Eye (tissue), 1 donor: Measurements from ENCODE around the gene UTF1.

Experiments
- DNase-seq: peaks from one replicate; pipeline ENCODE4 v3.0.0-alpha.2; 2015

UTF1 gene

DNA sequence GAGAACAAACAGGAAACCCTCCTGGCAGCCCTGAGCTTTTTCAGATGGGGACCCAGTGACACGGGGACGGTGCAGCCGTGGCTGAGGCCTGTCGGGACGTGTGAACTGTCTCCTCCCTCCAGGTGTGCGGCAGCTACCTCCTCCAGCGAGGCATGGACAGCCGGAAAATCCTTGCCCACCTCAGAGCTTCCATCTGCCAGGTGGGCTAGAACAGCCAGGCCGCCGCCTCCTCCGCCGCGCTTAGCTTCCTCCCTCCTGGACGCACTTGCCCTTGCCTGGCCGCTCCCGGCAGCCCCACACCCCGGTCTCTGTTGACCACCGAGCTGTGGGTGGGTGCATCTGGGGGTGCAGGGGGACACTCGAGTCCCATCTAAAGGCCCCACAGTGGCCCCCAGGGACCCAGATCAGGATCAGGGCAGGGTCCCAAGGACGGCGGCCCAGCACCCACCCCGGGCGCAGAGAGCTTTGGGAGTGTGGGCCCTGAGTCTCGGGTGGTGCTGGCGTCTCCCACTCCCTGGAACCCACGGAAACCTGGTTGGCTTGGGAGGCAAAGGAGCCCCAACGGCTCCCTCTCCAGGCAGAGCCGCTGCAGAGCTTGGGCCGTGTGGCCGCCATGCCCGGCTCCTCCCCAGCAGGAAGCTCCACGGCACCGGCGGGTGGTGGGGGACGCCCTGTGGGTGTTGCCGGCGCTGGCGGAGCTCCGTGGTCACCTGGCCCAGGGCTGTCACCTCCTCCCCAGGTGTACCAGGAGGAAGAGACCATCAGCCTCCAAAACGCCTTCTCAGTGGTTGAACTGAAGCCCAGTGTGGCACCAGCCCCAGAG, 32.9 kb upstream of the UTF1 start:
- no peak for DNase-seq

DNA sequence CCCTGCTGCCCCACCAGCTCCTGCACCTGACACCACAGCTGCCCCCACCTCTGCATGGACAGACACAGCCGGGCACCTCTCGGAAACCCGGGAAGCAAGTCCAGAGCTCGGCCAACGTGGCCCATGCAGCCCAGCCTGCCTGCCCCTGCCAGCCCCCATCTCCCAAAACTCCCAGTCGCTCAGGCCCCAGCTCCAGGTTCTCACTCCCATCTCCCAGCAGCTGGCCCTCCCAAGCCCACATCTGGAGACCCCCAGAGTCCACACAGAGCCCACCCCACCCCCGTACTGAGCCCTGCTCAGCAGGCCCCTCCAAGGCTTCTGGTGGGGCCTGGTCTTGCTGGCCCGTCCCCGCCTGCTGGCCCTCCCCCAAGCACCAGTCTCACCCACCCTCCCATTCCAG, 32.2 kb upstream of the UTF1 start:
- DNase-seq: no peak

DNA sequence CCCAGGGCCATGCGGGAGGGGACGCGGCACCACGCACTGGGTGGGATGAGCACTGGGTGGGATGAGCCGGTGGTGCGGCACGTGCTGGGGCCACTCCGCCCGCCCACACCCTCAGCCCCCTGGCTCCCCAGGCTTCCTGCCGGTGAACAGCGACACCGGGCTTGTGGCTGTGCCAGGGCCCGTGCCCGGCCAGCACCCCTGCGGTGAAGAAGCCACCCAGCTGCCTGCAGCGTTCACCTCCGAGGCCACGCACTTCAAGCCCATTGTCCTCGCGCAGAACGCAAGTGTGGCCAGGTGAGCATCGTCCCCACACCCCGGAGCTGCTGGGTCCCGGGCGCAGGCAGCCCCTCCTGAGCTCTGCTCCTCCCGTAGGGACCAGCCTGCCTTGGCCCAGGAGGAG, 31.8 kb upstream of the UTF1 start:
- DNase-seq: no peak

DNA sequence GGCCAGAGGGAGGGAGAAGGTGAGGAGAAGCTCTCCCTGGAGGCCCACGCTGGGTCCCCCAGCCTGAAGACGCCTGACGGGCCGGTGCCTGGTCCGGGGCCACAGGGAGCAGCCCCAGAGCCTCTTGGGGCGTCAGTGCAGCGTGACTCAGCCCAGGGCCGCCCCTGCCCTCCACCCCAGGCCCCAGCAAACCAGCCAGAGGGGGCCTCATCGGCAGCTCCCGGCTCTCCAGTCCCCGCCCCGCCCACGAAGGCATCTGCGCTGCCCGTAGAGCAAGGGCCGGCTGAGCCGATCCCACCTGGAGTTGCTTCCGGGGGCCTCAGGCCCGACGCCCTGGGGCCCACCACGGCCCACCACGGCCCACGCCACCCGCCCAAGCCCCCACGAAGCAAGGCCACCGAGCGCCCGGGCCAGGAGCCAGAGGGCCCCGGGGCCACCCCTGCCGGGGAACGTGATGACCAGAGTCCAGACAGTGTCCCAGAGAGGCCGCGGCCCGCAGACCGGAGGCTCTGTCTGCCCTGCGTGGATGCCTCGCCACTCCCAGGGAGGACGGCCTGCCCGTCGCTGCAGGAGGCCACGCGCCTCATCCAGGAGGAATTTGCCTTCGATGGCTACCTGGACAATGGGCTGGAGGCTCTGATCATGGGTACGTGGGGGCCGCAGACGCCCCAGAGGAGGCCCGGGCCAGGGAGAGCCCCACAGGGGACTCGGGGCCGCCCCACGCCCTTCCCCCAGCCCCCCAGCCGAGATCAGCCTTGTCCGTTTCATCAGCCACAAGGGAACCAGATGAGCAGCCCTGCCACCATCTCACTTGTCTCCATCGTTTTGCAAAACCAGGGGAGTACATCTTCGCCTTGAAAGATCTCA, 31.2 kb upstream of the UTF1 start:
- DNase-seq: no peak

DNA sequence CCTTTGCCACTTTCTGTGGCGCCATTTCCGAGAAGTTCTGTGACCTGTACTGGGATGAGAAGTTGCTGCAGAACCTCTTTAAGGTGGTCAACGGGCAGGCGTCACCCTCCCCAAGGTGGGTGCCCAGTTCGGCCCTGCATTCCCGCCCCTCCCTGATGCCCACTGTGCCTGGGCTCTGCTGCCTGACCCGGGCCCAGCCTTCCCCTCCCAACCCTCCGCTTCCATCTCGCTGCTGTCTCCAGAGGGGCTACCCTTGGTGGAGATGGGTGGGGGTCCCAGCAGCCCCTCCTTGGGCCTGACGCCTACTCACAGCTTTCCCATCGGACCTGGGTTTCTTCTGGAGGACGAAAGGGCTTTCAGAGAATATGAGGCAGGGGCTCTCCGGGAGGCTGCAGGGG, 30.5 kb upstream of the UTF1 start:
- no peak for DNase-seq

DNA sequence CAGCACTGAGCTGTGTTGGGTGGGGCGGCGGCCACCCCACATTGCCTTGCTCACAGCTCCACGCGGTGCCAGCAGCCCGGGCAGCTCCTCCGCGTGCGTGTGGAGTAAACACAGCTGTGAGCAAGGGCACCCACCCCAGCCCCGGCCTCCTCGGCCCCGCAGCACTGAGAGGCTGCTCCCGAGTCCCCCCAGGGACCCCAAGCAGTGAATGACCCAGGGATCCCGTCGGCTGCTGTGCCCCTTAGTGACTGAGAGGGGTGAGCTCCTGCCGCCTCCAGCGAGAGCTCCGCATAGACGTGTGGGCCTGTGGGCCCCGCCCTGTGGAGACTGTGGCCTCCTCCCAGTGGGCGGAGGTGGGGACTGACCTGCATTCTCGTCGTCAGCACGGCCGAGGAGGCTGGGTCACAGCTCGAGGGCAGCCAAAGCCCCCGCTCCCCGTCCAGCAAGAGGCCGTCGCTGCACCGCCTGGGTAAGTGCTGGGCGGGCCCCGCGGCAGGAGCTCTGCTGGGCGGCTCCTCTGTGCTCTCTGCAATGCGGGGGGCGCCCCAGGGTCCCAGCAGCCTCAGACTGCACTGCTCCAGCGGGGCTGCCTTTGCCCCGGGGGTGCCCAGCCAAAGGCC, 29.9 kb upstream of the UTF1 start:
- DNase-seq: no peak

DNA sequence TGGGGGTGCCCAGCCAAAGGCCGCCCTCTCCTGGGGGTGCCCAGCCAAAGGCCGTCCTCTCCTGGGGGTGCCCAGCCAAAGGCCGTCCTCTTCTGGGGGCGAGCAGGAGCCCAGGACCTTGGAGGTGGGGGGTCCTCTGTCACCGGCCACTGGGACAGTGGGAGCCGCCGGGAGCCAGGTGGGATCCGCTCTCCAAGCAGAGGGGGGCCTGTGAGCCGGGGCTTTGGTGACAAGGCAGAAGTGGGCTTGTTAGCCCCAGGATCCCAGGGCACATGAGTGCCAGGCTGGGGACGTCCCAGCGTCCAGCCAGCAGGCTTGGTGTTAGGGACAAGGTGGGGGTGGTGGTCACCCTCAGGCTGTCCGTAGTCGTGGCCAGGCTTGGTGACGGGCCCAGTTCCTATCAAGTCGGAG, 29.4 kb upstream of the UTF1 start:
- DNase-seq: no peak

DNA sequence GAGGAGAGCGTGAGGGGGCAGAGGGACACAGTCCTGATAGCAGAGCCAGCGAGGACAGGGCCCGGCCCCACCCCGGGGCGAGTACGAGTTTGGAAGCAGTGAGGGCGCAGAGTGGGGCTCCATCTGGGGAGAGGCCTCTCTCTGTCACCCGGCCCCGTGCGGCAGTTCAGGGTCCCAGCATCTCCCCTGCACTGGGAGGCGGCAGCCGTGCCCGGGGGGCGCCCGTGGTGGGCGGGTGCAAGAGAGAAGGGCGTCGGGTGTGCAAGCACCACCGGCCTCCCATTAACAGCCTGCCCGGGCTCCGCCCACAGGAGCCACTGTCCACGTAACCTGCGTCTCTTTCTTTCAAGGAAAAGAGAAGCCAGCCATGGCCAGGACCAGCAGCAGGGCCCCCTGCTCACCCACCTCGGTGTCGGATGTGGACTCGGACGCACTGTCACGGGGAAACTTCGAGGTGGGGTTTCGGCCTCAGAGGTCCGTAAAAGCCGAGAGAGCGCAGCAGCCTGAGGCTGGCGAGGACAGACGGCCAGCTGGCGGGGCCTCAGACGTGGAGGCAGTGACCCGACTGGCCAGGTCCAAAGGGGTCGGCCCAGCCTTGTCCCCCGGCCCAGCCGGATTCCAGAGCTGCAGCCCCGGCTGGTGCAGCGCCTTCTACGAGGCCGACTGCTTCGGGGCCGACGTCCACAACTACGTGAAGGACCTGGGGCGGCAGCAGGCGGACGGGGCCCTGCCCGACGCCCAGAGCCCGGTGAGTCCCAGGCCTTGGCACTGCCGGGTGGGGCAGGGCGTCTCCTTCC, 28.7 kb upstream of the UTF1 start:
- DNase-seq: no peak

DNA sequence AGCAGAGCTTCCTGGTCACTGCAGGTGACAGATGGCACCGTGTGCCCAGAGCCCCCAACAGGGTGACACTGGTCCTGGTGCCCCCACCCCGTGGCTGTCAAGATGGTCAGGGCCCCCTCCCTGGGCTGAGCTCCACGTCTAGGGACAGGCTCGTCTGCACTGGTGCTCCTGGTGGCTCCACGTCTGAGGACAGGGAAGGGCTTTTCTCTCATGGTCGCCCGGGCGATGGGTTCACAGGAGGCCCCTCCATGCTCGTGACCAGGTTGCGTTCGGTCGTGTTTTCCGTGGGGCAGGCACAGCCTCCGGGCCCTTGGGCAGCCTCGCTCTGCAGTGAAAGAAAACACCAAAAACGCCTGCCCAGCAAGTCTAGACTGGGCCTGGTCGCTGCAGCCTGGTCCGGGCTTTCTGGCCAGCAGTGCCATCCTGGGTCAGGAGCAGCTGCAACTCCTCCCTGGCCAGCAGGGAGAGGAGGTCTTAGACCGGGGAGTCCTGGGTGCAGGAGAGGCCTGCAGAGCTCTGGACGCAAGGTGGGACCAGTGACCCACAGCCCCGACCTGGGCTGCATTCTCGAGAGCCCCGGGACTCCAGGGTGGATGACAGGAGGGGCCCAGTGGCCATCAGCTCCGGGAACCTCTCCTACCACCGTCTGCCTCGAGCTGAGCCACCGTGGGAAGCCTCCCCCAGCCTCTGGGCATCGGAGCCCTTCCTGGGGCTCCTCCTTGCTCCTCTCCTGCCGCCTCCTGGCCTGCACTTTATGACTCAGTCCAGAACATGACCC, 27.9 kb upstream of the UTF1 start:
- no peak for DNase-seq

DNA sequence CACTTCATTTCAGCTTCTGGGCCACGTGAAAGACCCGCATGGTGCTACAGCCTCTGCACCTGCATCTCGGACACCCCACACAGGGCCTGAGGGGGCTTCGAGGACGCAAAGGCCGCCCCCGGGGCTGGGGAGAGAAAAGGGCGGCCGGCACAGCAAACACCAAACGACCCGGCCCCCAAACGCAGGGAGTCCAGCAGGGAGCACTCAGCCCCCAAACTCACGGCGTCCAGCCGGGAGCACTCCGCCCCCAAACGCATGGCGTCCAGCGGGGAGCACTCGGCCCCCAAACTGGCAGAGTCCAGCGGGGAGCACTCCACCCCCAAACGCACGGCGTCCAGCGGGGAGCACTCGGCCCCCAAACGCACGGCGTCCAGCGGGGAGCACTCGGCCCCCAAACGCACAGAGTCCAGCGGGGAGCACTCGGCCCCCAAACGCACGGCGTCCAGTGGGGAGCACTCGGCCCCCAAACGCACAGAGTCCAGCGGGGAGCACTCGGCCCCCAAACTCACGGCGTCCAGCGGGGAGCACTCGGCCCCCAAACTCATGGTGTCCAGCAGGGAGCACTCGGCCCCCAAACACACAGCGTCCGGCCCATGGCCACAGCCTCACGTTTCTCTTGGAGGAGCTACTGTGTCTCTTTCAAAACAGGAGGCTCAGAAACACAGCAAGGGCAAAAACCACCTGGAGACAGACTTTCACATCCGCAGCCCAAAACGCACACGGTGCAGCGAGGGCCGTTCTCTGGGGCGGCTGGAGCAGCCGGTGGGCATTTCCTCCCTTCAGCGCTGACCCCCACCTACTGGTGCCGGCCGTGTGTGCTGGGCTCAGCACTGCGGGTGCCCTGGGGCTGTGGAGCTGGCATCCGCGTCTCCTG, 27.0 kb upstream of the UTF1 start:
- DNase-seq: no peak

DNA sequence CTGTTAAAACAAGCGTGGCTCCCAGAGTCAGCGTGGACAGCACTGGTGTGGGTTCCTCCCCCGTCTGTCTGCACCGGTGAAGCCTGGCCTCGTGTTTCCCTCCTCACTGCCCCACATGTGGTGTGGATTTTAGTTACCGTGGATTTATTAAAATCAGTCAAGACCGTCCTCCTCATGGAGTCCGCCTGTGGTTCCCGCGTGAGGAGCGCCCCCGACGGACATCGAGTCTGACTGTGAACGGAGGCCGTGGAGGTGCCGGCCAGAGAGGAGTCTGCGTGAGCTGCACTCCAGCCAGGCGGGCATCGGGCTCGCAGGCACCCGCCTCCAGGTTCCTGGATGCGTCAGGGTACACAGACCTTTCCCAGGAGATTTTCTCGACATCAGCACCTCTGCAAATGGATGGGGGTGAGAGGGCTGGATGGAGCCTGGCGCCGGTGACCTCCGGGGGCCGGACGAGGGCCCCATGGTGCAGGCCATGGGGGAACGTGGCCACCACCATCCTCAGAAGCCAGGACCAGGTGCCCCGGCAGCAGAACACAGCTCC, 26.3 kb upstream of the UTF1 start:
- DNase-seq: no peak

DNA sequence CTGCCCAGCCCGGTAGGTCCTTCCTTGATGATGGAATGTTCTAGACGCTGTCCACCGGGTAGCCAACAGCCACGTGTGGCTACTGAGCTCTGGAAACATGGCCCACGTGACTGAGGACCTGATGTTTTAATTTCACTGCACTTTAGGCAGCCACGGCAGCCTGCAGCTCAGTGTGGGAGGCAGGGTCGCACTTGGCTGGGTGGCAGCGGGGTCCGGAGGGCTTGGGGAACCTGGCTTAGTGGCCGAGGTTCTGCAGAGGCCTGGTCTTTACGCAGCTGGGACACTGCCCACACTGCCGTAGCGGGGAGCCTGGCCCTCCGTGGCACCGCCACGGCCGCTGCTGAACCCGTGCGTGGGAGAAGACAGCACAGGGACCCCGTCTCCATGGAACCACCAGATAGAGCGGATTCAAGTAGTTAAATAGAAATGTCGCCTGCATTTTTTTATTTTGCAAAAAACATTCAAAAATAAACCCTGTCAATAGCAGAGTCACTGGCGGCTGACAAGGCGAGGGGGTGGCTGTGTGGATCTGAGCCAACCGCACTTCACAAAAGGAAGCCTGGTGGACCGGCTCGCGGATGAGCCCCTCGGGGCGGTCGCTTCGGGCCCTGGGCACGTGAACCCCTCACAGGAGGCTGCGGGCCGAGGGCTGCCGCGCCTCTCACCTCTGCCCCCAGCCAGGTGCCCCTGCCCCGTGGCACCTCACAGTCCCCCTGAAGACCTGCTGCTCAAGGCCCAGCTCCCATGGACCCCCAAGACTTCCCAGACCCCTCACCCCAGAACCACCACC, 25.6 kb upstream of the UTF1 start:
- DNase-seq: no peak

DNA sequence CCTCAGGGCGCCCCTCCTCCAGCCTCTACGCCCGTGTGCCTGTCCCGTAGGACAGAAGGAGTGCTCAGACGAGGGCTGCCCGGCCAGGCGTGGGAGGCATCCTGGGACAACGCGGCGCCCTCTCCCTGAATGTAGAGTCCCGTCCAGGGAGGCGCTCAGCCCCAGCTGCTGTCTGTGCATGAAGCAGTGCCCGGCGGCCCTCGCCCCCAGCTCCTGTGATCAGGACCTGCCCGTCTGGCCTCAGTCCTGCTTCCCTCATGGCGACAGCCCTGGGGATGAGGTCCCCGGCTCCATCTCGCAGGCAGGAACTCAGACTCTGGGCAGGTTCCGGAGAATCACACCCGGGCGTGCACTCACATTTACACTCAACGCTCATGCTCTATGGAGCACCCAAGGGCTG, 24.9 kb upstream of the UTF1 start:
- no peak for DNase-seq

DNA sequence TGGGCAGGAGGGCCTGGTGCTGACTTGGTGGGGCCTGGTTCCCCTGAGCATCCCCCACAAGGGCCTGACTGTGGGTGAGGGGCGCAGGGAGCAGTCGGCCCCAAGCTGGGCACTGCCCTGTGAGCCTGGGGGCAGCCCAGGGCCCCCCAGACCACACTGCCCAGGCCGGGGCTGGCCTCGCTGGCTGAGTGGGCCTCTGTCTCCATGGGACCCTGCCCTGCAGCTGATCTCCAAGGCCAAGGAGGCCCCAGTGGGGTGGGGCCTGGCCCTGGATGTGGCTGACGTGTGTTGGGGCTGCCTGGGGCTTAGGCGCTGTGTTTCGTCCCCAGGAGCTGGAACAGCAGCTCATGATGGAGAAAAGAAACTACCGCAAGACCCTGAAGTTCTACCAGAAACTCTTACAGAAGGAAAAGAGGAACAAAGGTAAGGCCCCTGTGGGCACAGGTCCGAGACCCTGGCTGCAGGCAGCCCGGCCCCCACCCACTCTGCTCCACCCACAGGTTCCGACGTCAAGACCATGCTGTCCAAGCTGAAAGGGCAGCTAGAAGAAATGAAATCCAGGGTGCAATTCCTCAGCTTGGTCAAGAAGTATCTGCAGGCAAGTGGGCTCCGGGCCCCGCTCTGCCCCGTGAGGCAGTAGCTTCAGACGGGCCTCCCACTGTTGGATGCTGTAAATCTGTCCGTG, 23.5 kb upstream of the UTF1 start:
- DNase-seq: no peak

DNA sequence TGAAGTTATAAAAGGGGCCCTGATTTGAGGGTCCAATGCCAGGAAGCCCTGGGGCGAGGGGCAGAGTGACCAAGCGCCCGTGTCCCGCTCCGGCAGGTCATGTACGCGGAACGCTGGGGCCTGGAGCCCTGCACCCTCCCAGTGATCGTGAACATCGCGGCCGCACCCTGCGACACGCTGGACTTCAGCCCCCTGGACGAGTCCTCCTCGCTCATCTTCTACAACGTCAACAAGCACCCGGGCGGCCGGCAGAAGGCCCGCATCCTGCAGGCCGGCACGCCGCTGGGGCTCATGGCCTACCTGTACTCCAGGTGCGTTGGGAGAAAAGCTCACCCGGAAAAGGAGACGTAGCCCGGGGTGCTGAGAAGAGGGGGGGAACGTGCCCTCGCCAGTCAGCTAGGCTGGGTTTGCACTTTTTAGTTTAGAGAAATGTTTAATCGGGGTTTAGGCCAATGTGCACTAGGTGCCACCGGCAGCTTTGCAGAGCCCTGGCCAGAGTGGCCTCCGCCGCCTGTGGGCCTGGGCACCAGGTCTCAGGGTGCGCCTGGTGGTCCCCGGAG, 22.9 kb upstream of the UTF1 start:
- DNase-seq: no peak

DNA sequence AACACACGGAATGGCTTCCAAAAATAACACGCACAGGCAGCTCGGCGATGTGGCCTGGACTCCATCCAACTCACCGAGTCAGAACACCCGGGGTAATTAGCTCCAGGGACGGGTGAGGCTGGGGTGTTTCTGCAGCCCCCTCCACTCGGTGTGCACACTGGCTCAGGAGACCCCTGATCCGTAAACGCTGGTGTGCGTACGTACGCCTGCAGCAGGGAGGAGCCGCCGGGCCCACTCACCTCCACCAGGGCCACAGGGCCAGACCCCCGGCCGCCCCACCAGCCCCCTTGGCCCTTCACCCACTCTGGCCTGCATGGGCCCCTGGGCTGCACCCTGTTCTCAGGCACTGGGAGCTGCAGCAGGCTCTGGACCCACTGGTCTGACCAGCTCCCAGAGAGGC, 22.4 kb upstream of the UTF1 start:
- no peak for DNase-seq

DNA sequence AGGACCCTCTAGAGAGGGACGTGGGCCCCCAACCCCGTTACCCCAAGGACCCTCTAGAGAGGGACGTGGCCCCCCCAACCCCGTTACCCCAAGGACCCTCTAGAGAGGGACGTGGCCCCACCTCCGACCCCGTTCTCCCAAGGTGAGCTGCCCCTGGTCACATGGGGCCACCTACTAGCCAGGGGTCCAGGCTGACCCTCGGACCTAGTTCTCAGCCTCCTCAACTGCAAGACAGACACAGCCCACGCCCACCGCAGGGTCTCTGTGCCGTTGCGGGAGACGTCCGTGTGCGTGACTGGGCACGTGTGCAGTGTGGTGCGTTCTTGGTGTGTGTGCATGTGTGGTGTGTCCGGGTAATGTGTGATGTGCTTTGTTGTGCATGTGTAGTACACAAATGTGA, 21.6 kb upstream of the UTF1 start:
- no peak for DNase-seq

DNA sequence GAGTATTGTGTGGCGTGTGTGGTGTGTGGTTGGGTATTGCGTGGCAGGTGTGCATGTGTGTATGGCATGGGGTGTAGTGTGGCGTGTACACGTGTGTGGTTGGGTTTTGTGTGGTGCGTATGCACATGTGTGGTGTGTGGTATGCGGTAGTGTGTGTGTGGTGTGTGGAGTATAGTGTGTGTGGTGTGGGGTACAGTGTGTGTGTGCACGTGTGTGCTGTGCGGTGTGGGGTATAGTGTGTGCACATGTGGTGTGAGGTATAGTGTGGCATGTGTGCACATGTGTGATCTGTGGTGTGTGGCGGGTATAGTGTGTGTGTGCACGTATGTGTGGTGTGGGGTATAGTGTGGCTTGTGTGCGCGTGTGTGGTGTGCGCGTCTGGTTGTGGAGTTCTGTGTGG, 20.9 kb upstream of the UTF1 start:
- DNase-seq: no peak

DNA sequence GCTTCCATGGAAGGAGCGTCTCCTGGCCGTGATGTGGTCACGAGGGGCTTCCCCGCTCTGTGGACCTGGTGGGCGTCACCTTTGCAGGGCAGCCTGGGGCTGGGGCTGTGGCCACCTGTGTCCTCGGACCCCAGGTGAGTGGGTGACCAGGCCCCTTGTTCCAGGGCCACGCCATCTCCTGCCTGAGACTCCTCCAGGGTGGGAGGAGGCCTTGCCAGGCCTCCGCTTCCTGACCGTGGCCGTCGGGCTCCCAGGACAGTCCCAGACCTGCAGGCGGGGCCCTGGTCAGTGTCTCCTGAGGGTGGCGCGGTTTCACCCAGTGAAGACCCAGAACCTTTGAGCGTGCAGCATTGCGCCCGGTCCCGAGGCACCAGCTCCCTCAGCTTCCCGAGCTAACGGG, 20.4 kb upstream of the UTF1 start:
- no peak for DNase-seq
